K562 (cell line): ENCODE data around the gene SYNE2. TPM values are rescaled to one million over a fixed set of nuclear protein-coding genes. Genes with fewer than 3 reads are reported as not detected.

Source experiments
- ATAC-seq: fragments of 200-7000 bp; cut with Tn5 transposase; 3 replicates; pipeline ENCODE4 v1.9.1; 2020; ENCODE audit warnings: moderate library complexity
- BruUV-seq: library from RNA; stranded (reverse); fragments of 400-500 nt; replicated peaks from 2 replicates; lab custom pipeline; 2021; lab: Mats Ljungman, UMichigan
- CTCF ChIA-PET: fragments of 300-600 bp; formaldehyde crosslinking; extraction: SDS; loops from one replicate; lab custom pipeline; 2021; ENCODE audit warnings: low intra/inter-chr PET ratio; lab: Yijun Ruan, JAX
- POLR2A ChIA-PET: fragments of 300-600, 350-650 bp; sonication (Branson Sonifier 250); formaldehyde crosslinking; extraction: SDS; loops from one replicate; lab custom pipeline; 2021; ENCODE audit warnings: antibody characterized with exemption, inconsistent platforms; lab: Yijun Ruan, JAX
- DNase-seq, 4 experiments: peaks; one replicate each; pipeline versions ENCODE4 v3.0.0 to v3.0.0-alpha.2; 2011 to 2018; ENCODE audit warnings: low spot score in 3 of 4, mixed read lengths in 3 of 4; ENCODE audit errors: extremely low read depth in 1 of 4
- FAIRE-seq: peaks from 2 replicates; lab custom pipeline; 2011; peaks lifted over from hg19 to GRCh38; lab: Jason Lieb, UNC
- H2AFZ ChIP-seq: 2 replicates; pipeline ENCODE4 v1.6.0; 2011; ENCODE audit warnings: low read depth, low read length, control low read depth, inconsistent platforms
- H3K27ac ChIP-seq: fragments of 200-600 bp; 3 replicates; pipeline ENCODE4 v1.8.0; 2011; ENCODE audit warnings: low read depth, mild to moderate bottlenecking, control low read depth, inconsistent platforms, low read length, moderate library complexity, mixed read lengths; ENCODE audit errors: extremely low read depth
- H3K27me3 ChIP-seq, 2 experiments: fragments of 300-600 bp in 1 of 2; 2 replicates in 1 of 2; 3 replicates in 1 of 2; pipeline versions ENCODE4 v1.6.0 to v1.8.0; 2011; ENCODE audit warnings: inconsistent platforms in 2 of 2, low read length in 2 of 2, mild to moderate bottlenecking in 1 of 2, mixed read lengths in 1 of 2, moderate library complexity in 1 of 2; ENCODE audit not compliant: control insufficient read depth in 2 of 2, insufficient read depth in 2 of 2
- H3K36me3 ChIP-seq: fragments of 300-600 bp; 3 replicates; pipeline ENCODE4 v1.8.0; 2011; ENCODE audit warnings: mild to moderate bottlenecking, low read length, inconsistent platforms; ENCODE audit not compliant: control insufficient read depth, insufficient read depth
- H3K4me1 ChIP-seq, 2 experiments: fragments of 200-600 bp in 1 of 2; replicated peaks in 1 of 2; 2 replicates in 1 of 2; 3 replicates in 1 of 2; pipeline versions ENCODE4 v1.5.1 to v1.8.0; 2011; ENCODE audit warnings: inconsistent platforms in 2 of 2, low read length in 2 of 2, mild to moderate bottlenecking in 1 of 2, mixed read lengths in 1 of 2, moderate library complexity in 1 of 2; ENCODE audit not compliant: control insufficient read depth in 2 of 2, insufficient read depth in 2 of 2
- H3K4me2 ChIP-seq: 2 replicates; pipeline ENCODE4 v1.6.1; 2011; ENCODE audit warnings: low read length, control low read depth, inconsistent platforms, mixed read lengths; ENCODE audit not compliant: insufficient read depth
- H3K4me3 ChIP-seq: fragments of 200-600 bp; sonication (generic), shearing (Covaris generic); 2 replicates; pipeline ENCODE4 v1.5.1; 2016; ENCODE audit warnings: control low read depth, inconsistent platforms
- H3K79me2 ChIP-seq: fragments of 200-600 bp; 3 replicates; pipeline ENCODE4 v1.8.0; 2011; ENCODE audit warnings: low read length, inconsistent platforms; ENCODE audit not compliant: control insufficient read depth, insufficient read depth
- H3K9ac ChIP-seq, 2 experiments: 2 replicates each; pipeline versions ENCODE4 v1.6.0 to v1.6.1; 2011; ENCODE audit warnings: low read depth in 2 of 2, low read length in 2 of 2, control low read depth in 1 of 2, inconsistent platforms in 1 of 2, mild to moderate bottlenecking in 1 of 2, mixed read lengths in 1 of 2; ENCODE audit not compliant: insufficient read depth in 1 of 2
- H3K9me1 ChIP-seq: one replicate; pipeline ENCODE4 v1.6.0; 2011; ENCODE audit warnings: inconsistent platforms, mild to moderate bottlenecking, low read length, moderate library complexity; ENCODE audit not compliant: control insufficient read depth, insufficient read depth
- H3K9me3 ChIP-seq: replicated peaks from 2 replicates; pipeline ENCODE4 v1.5.1; 2011; ENCODE audit warnings: low read depth, low read length, inconsistent platforms; ENCODE audit not compliant: control insufficient read depth, insufficient read depth
- H4K20me1 ChIP-seq: replicated peaks from 2 replicates; pipeline ENCODE4 v1.6.1; 2011; ENCODE audit warnings: low read length, inconsistent platforms, mixed read lengths; ENCODE audit not compliant: control insufficient read depth, insufficient read depth
- CSDE1 ChIP-seq, 2 experiments: fragments of 450-650 bp; IDR thresholded peaks; 2 replicates each; pipeline ENCODE4 v1.6.1; 2016; ENCODE audit warnings: mild to moderate bottlenecking in 1 of 2
- FOXA1 ChIP-seq: fragments of 450-650 bp; IDR thresholded peaks from 2 replicates; pipeline ENCODE4 v1.6.1; 2016; ENCODE audit warnings: mild to moderate bottlenecking, borderline replicate concordance
- STAT5A ChIP-seq: IDR thresholded peaks from 2 replicates; pipeline ENCODE4 v1.6.1; 2012; ENCODE audit warnings: low read length, inconsistent platforms, borderline replicate concordance
- THRA ChIP-seq: fragments of 450-650 bp; IDR thresholded peaks from 2 replicates; pipeline ENCODE4 v1.6.1; 2017; ENCODE audit warnings: mild to moderate bottlenecking, moderate library complexity
- ZFX ChIP-seq: sonication (generic); formaldehyde crosslinking; IDR thresholded peaks from 2 replicates; pipeline ENCODE4 v1.8.0; 2022; ENCODE audit warnings: mild to moderate bottlenecking, missing genetic modification reagents, moderate library complexity
- ZNF282 ChIP-seq: sonication (generic); formaldehyde crosslinking; IDR thresholded peaks from 2 replicates; pipeline ENCODE4 v1.8.1; 2023; ENCODE audit warnings: missing genetic modification reagents
- ZNF395 ChIP-seq: fragments of 200-800 bp; sonication (Bioruptor generic); IDR thresholded peaks from 2 replicates; pipeline ENCODE4 v1.6.1; 2017; ENCODE audit warnings: missing genetic modification characterization, missing compliant biosample characterization
- WGBS: fragments of 100-300 bp; shearing (Covaris generic); methylation state at CpG from one replicate; pipeline ENCODE4 v1.1.6; 2016; ENCODE audit warnings: low coverage, mixed read lengths; ENCODE audit not compliant: insufficient coverage; ENCODE audit errors: missing lambda C conversion rate; 5-methylcytosine and 5-hydroxymethylcytosine counted together
- in situ Hi-C: fragments of 300-500 bp; cut with MboI; formaldehyde crosslinking; loops from 4 replicates; pipeline ENCODE4 v1.15.0; 2018; ENCODE audit warnings: inconsistent platforms, mixed read lengths
- intact Hi-C: fragments of 100-400 bp; cut with micrococcal nuclease; formaldehyde crosslinking; loops from 2 replicates; pipeline ENCODE4 v1.14.2; 2022
- polyA plus RNA-seq, 8 experiments: library from polyadenylated mRNA; depleted of rRNA in 4 of 8; stranded (reverse) in 5 of 8; unstranded in 3 of 8; fragments of >200 nt; fragmentation: Nextera tagmentation in 2 of 8; fragmentation: Illumina TruSeq in 1 of 8; extraction: Ambion mirVana in 2 of 8; extraction: Trizol in 1 of 8; gene quantifications; 2 replicates each; pipeline versions ENCODE4 v1.2.1 to v1.2.3, GENCODE V29; 2011 to 2014; ENCODE audit warnings: inconsistent platforms in 1 of 8, missing spikeins in 1 of 8
- total RNA-seq, 7 experiments: library from RNA; depleted of rRNA in 6 of 7; stranded (reverse); fragments of >200 nt in 6 of 7; fragmentation: Illumina TruSeq in 2 of 7; extraction: Trizol in 2 of 7; gene quantifications; 2 replicates each; pipeline versions ENCODE4 v1.2.1 to v1.2.3, GENCODE V29; 2011 to 2021; ENCODE audit warnings: low replicate concordance in 1 of 7

The SYNE2 gene
- total and polyA plus RNA-seq, 9 of the 15 experiments (the other 6 are each of a cell fraction or from before 2014, with no cell fraction given), result 0.06 to 0.53 (median 0.11) TPM

DNA sequence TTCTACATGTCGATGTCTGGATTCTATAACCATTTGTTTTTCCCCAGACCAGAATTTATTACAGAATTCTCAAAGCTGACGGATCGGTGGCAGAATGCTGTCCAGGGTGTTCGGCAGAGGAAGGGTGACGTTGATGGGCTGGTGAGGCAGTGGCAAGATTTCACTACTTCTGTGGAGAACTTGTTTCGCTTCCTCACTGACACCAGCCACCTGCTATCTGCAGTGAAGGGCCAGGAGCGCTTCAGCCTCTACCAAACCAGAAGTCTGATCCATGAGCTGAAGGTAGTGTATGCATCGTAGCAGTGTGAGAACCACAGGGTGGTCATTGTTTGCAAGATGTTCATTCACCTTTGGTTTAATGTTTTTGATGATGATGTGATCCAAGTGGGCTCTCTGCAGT is 317.4 kb downstream of the SYNE2 start:
- 42% methylated on average over 8 of the region's 8 CpGs for WGBS
- H3K4me1 ChIP-seq, result no peaks in the 10 kb centered on the region; a peak in 1 of 5 replicates
- H3K9me3 ChIP-seq, result no peaks in the 10 kb centered on the region
- no peaks in the 10 kb centered on the region for H4K20me1 ChIP-seq
- H3K27ac ChIP-seq, result no peak overlapping the region
- no peak for TF ChIP-seq ZFX (CRISPR knock-in tag)
- TF ChIP-seq STAT5A, result no peak
- no peak for TF ChIP-seq ZNF282 (CRISPR knock-in tag)
- no peak for TF ChIP-seq THRA
- no peak for TF ChIP-seq FOXA1
- TF ChIP-seq CSDE1 (IDR thresholded peaks at IDR 0.05), result no peak
- TF ChIP-seq ZNF395 (CRISPR knock-in tag), result no peak
- DNase-seq (no peak), ATAC-seq (no peak), FAIRE-seq (no peak)
- H3K4me3 ChIP-seq, result no peak overlapping the region
- no TSS peak for BruUV-seq
- no peaks in the 10 kb centered on the region; a peak in 1 of 5 replicates for H3K27me3 ChIP-seq
- no peaks in the 10 kb centered on the region for H3K9me1 ChIP-seq
- ChIA-PET CTCF (no interaction called here), POLR2A (no interaction called here)
- no peaks in the 10 kb centered on the region for H3K79me2 ChIP-seq
- no peak overlapping the region for H3K4me2 ChIP-seq
- no peak overlapping the region for H2AFZ ChIP-seq
- no peaks in the 10 kb centered on the region for H3K36me3 ChIP-seq
- H3K9ac ChIP-seq, result no peak overlapping the region
- in situ Hi-C loops (no loop called here), intact Hi-C loops (no loop called here)
